MCF 10A (cell line): ENCODE data around the gene CFAP97. TPM values are rescaled to one million over a fixed set of nuclear protein-coding genes. Genes with fewer than 3 reads are reported as not detected.

ENCODE experiments used
- BruUV-seq: library from RNA; stranded (reverse); fragments of 400-500 nt; replicated peaks from 2 replicates; lab custom pipeline; 2021; lab: Mats Ljungman, UMichigan
- CTCF ChIA-PET: fragments of 300-600 bp; sonication (Branson Sonifier 250); formaldehyde crosslinking; extraction: SDS; loops from one replicate; lab custom pipeline; 2021; ENCODE audit warnings: antibody characterized with exemption, inconsistent platforms; lab: Yijun Ruan, JAX
- POLR2A ChIA-PET: fragments of 300-600, 350-650 bp; sonication (Branson Sonifier 250); formaldehyde crosslinking; extraction: SDS; loops from one replicate; lab custom pipeline; 2020; ENCODE audit warnings: antibody characterized with exemption, inconsistent platforms; lab: Yijun Ruan, JAX
- DNase-seq: peaks from one replicate; pipeline ENCODE4 v3.0.0-alpha.2; 2018; ENCODE audit not compliant: unreplicated experiment
- H3K27ac Mint-ChIP-seq: one replicate; pipeline ENCODE4 v1.8.0; 2022; ENCODE audit warnings: mild to moderate bottlenecking, low read depth, mixed read lengths; ENCODE audit not compliant: unreplicated experiment
- H3K27me3 Mint-ChIP-seq: one replicate; pipeline ENCODE4 v1.8.0; 2022; ENCODE audit warnings: mixed read lengths; ENCODE audit not compliant: insufficient read depth, unreplicated experiment
- H3K36me3 Mint-ChIP-seq: one replicate; pipeline ENCODE4 v1.8.0; 2022; ENCODE audit warnings: mild to moderate bottlenecking, moderate library complexity, mixed read lengths; ENCODE audit not compliant: insufficient read depth, unreplicated experiment
- H3K4me1 Mint-ChIP-seq: one replicate; pipeline ENCODE4 v1.8.0; 2022; ENCODE audit warnings: mixed read lengths; ENCODE audit not compliant: insufficient read depth, unreplicated experiment
- H3K4me3 Mint-ChIP-seq: one replicate; pipeline ENCODE4 v1.8.0; 2022; ENCODE audit warnings: mild to moderate bottlenecking, moderate library complexity, mixed read lengths; ENCODE audit not compliant: unreplicated experiment
- H3K9me3 Mint-ChIP-seq: one replicate; pipeline ENCODE4 v1.8.0; 2022; ENCODE audit warnings: mixed read lengths; ENCODE audit not compliant: unreplicated experiment
- CTCF ChIP-seq: fragments of 200-600 bp; IDR thresholded peaks from one replicate; pipeline ENCODE4 v1.8.0; 2022; ENCODE audit warnings: antibody characterized with exemption, mild to moderate bottlenecking; ENCODE audit not compliant: unreplicated experiment
- intact Hi-C: fragments of 100-400 bp; cut with micrococcal nuclease; formaldehyde crosslinking; loops from 2 replicates; pipeline ENCODE4 v1.14.1; 2022
- total RNA-seq: library from RNA; stranded (reverse); gene quantifications from 2 replicates; pipeline ENCODE4 v1.2.3, GENCODE V29; 2022

The CFAP97 gene
- total RNA-seq, 1 experiment from 2014 or later = 95.0 TPM

DNA sequence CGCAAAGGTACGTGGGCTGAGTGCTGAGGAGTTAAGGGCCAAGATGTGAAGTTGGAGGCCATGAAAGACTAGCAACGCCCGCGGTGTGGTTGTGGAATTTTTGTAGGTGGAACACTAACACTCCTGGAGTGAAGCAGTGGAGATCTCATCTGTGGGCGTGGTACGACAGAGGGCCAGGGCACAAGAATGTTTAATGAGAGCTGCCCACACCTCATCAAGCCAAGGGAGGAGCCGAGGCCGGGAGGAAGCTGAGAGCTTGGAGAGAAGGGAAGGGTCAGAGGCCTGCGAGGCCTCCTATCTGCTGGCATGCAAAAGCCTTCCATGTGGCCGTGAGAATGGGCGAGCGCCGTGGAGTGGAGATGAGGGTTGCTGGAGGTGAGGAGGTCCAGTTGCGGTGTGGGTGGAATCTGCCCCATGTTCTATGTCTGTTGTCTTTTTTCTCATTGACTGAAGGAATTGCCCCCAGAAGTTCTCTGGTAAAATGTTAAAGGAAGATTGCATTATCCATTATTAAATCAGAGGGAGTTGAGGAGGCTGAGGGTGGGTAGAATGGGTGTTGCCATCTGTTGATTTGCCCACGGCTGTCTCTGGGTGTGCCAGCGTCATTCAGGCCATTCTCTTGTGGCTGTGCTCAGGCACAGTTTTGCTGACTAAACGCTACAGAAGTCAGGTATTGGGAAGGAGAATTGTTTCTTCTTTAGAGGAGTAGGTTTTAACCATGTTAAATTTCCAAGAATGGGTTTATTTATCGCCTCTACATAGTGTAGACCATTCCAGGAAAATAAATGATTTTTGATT is 25.4 kb upstream of the CFAP97 start:
- Mint-ChIP-seq H3K27ac (no peak overlapping the region), H3K27me3 (no peaks in the 10 kb centered on the region), H3K36me3 (no peaks in the 10 kb centered on the region), H3K9me3 (no peaks in the 10 kb centered on the region), H3K4me1 (peaks cover 7% of the 10 kb centered on the region), H3K4me3 (no peak overlapping the region)
- no peak for TF ChIP-seq CTCF
- intact Hi-C loops = no loop called here
- POLR2A ChIA-PET = no interaction called here
- BruUV-seq = no TSS peak
- CTCF ChIA-PET = interaction anchor here (0.6 kb wide), 3 partner anchors 24 to 678 kb away, joined by 3 to 4 read pairs (median 3); no protein-coding TSS in a partner anchor
- no peak for DNase-seq

- Mint-ChIP-seq H3K4me1 (peaks cover 7% of the 10 kb centered on the region), H3K36me3 (no peaks in the 10 kb centered on the region), H3K9me3 (no peaks in the 10 kb centered on the region), H3K4me3 (no peak overlapping the region), H3K27ac (no peak overlapping the region), H3K27me3 (no peaks in the 10 kb centered on the region)
- no peak for TF ChIP-seq CTCF
- BruUV-seq = no TSS peak
- ChIA-PET POLR2A (no interaction called here), CTCF (no interaction called here)
- intact Hi-C loops = no loop called here
- DNase-seq = no peak
These were observed 24.0 kb upstream of the CFAP97 start for GRCh38 chr4:185227713-185228278.

- CTCF ChIA-PET = no interaction called here
- peaks cover 3% of the 10 kb centered on the region for H3K4me1 Mint-ChIP-seq
- no peaks in the 10 kb centered on the region for H3K27me3 Mint-ChIP-seq
- no peak for DNase-seq
- H3K27ac Mint-ChIP-seq = no peak overlapping the region
- no peaks in the 10 kb centered on the region for H3K36me3 Mint-ChIP-seq
- no peak for TF ChIP-seq CTCF
- intact Hi-C loops = no loop called here
- BruUV-seq = no TSS peak
- H3K9me3 Mint-ChIP-seq = no peaks in the 10 kb centered on the region
- POLR2A ChIA-PET = no interaction called here
- no peak overlapping the region for H3K4me3 Mint-ChIP-seq
These were observed 23.3 kb upstream of the CFAP97 start for GRCh38 chr4:185227131-185227551.

DNA sequence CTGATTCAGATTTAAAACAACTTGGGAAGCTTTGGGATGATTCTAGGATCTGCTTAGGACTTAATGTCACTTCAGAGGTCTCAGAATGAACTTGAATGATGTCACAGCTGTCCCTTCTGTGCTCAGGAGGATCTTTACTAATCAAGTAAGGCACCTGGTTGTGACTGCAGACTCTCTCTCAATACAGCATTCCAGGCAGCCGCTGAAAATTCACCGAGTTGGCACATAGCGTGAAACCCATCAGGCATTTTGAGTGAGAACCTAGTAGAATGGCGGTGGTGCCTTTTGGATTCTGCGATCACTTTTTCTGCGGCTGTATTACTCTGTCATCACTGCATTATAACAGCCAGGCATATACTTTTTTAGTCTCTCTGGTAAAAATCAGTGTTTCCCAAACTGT is 22.1 kb upstream of the CFAP97 start:
- Mint-ChIP-seq H3K27me3 (no peaks in the 10 kb centered on the region), H3K4me1 (peaks cover 6% of the 10 kb centered on the region), H3K4me3 (no peak overlapping the region), H3K27ac (no peak overlapping the region), H3K36me3 (no peaks in the 10 kb centered on the region), H3K9me3 (peaks cover 8% of the 10 kb centered on the region)
- TF ChIP-seq CTCF = no peak
- POLR2A ChIA-PET = no interaction called here
- CTCF ChIA-PET = no interaction called here
- BruUV-seq = no TSS peak
- DNase-seq = no peak
- intact Hi-C loops = no loop called here
